Bone marrow (tissue), 2 donors: ENCODE measurements around the gene MAP3K12.
"Not testable (repeated sequence)": the region's sequence is repeated elsewhere in the genome, so short reads cannot be mapped to it uniquely, and the experiment has no call there.

ENCODE experiments used
- DNase-seq, 2 donors: peaks; one replicate each; lab custom pipeline; 2025; lab: John Stamatoyannopoulos, UW

Gene MAP3K12, protein sequence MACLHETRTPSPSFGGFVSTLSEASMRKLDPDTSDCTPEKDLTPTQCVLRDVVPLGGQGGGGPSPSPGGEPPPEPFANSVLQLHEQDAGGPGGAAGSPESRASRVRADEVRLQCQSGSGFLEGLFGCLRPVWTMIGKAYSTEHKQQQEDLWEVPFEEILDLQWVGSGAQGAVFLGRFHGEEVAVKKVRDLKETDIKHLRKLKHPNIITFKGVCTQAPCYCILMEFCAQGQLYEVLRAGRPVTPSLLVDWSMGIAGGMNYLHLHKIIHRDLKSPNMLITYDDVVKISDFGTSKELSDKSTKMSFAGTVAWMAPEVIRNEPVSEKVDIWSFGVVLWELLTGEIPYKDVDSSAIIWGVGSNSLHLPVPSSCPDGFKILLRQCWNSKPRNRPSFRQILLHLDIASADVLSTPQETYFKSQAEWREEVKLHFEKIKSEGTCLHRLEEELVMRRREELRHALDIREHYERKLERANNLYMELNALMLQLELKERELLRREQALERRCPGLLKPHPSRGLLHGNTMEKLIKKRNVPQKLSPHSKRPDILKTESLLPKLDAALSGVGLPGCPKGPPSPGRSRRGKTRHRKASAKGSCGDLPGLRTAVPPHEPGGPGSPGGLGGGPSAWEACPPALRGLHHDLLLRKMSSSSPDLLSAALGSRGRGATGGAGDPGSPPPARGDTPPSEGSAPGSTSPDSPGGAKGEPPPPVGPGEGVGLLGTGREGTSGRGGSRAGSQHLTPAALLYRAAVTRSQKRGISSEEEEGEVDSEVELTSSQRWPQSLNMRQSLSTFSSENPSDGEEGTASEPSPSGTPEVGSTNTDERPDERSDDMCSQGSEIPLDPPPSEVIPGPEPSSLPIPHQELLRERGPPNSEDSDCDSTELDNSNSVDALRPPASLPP

DNA sequence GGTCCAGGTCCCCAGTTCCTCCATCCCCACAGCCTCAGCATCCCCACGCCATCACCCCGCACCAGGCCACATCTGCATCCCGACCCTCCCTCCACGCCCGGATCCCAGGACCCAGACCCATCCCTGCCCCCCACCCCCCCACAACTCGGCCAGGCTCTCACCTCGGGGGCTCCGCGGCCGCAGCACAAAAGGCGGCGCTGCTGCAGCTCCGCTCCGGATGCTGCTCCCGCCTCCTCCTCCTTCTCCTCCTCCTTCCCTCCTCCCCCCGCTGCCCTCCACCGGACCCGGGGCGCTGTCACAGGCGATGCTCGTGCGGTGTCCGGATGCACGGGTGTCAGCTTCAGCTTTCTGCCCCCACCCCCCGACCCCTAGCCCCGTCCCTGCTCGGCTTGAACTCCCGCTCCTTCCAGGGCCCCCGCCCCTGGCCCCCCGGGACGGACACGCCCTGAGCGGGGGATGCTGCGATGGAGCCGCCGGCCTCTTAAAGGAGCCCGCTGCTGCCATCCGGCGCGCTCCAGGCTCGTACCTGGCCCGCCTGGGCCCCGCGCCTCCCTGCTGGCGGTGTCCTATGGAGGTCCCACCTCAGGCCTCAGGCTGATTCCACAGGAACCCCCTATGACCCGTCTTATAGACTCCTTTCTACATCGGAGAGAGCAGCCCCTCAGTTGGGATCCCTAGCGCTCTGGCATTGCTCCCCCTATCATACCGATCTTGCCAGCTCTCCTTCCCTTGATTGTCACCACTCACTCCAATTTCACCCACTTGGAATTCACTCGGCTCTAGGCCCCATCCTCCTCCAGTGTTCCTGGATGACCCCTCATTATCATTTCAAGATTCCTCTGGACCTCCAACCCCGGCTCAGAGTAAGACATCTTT is at the start of gene MAP3K12:
MAP3K12 (minus strand) TSS at position 193 of the 876 bp plus-strand sequence. CDS start 12,067 bp downstream, outside the sequence.
- DNase-seq = peak in 1 of 2 donors; percentile 70

DNA sequence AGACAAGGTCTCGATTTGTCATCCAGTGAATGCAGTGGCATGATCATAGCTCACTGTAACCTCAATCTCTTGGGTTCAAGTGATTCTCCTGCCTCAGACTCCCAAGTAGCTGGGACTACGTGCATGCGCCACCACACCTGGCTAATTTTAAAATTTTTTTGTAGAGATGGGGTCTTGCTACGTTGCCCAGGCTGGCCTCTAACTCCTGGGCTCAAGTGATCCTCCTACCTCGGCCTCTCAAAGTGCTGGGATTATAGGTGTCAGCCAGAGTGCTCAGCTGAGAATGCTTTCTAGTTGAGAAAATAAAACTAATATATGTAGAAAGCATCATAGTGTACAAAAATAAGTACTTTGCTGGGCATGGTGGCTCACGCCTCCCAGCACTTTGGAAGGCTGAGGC is 49.1 kb upstream of the MAP3K12 start:
- DNase-seq = not testable (repeated sequence)

- peak in 1 of 2 donors; percentile 78 for DNase-seq
These were observed 44.3 kb upstream of the MAP3K12 start for GRCh38 chr12:53543539-53543938.

DNA sequence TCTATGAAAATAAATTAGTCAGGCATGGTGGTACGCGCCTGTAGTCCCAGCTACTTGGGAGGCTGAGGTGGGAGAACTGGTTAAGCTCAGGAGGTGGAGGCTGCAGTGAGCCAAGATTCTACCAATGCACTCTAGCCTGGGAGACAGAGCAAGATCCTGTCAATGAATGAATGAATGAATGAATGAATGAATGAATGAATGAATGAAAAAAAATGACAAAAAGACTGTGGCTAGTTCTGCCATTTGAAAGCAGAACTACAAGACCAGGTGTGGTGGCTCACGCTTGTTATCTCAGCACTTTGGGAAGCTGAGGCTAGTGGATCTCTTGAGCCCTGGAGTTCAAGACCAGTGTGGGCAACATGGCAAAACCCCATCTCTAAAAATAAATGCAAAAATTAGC is 40.3 kb upstream of the MAP3K12 start:
- no peak for DNase-seq

DNA sequence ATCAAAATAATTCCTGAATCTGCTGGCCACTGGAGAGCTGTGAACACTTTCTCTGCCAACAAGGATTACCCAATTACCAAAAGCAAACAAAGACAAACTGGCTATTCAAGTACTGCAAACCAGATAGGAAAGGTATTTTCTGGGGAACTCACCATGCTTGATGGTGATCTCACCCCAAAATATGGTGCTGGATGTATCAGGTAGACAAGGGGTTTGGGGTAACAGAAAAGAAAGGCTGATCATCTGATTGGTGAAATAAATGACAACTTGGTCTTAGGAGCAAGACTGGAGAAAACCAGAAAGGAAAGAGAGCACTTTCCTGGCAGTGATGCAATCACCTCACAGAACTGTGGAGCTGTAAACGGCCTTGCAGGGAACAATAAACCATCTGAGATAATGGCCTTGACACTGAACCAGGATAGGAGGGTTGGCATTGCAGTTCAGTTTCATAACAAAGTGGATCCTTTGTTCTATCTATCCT is 39.0 kb upstream of the MAP3K12 start:
- DNase-seq = no peak

DNA sequence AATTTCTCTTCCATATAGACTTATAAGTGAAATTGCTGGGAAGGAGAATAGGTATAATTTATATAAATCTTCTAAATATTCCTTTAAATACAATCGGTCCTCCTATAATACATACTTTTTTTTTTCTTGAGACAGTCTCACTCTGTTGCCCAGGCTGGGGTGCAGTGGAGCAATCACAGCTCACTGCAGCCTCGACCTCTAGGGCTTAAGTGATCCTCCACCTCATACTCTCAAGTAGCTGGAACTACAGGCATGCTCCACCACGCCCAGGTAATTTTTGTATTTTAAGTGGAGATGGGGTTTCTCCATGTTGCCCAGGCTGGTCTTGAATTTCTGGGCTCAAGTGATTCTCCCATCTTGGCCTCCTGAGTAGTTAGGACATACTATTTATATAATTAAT is 37.7 kb upstream of the MAP3K12 start:
- DNase-seq = no peak

DNA sequence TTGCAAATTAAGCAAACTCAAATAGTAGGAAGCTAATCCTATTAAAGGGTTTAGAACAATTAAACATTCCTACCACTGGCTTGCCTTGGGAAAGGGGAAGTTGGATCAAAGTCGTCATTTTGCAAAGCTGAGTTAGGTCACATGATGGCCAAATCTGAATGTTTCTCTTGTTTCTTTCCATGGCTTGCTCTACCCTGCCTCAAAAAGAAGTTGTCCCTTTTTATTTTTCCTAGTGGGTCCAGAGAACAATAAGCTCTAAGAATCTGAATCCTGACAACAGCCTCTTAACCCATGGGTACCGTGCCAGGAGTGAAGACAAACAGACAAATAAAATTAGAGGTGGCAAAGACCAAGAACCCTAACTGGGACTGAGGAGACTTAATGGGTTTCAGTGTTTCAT is 34.2 kb upstream of the MAP3K12 start:
- no peak for DNase-seq

GRCh38 chr12:53532524-53533445 is 33.5 kb upstream of the MAP3K12 start:
- no peak for DNase-seq

DNA sequence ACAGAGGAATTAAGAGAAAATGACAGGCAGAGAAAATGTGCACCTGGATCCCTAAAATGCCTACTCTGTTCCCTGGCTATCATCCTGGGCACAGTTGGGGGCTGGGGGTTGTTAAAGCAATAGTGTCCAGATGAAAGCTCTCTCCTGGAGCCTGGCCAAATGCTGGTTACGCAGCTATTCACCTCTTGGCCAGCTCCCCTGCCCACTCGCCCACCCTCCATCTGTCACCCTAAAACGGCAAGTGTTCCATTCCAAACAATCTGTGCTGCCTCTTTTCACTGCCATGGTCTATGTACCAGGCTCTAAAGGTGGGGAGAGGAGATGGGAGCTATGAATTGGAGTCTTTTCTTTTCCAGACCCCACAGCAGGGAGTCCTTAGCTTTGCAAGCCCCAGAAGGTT is 32.8 kb upstream of the MAP3K12 start:
- no peak for DNase-seq

DNA sequence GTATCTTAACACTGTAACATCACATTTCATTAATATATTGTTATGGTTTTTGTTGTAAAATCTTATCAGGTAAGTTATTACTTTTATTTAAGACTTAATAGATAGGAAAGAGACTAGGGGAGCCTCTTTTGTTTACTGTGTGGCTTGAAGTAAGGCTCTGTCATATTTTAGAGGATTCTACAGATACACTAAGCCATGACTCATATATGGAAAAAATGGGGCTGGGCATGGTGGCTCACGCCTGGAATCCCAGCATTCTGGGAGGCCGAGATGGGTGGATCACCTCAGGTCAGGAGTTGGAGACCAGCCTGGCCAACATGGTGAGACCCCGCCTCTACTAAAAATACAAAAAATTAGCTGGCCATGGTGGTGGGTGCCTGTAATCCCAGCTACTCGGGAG is 31.7 kb upstream of the MAP3K12 start:
- DNase-seq = no peak

GRCh38 chr12:53530061-53530460 is 30.8 kb upstream of the MAP3K12 start:
- no peak for DNase-seq

DNA sequence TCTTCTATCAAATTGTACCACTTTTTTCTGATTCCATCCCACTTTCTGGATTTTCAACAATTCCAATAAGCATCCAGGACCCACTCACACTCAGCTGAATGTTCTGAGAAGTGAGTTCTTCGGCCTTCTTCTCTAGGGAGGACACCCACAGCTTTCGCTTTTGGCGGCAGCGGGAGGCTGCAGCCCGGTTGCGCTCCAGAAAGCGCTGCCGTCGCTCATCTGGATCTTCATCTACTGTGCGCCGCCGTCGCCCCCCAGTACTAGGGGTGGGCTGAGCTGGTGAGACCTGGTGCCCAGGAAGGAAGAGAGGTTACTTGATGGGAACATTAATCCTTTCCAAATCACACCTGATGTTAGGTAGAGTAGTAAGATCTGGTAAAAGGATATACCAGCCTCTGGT is 25.2 kb upstream of the MAP3K12 start:
- DNase-seq = no peak

GRCh38 chr12:53523131-53523530 is 23.9 kb upstream of the MAP3K12 start:
- DNase-seq = no peak

GRCh38 chr12:53518381-53518780 is 19.1 kb upstream of the MAP3K12 start:
- no peak for DNase-seq

DNA sequence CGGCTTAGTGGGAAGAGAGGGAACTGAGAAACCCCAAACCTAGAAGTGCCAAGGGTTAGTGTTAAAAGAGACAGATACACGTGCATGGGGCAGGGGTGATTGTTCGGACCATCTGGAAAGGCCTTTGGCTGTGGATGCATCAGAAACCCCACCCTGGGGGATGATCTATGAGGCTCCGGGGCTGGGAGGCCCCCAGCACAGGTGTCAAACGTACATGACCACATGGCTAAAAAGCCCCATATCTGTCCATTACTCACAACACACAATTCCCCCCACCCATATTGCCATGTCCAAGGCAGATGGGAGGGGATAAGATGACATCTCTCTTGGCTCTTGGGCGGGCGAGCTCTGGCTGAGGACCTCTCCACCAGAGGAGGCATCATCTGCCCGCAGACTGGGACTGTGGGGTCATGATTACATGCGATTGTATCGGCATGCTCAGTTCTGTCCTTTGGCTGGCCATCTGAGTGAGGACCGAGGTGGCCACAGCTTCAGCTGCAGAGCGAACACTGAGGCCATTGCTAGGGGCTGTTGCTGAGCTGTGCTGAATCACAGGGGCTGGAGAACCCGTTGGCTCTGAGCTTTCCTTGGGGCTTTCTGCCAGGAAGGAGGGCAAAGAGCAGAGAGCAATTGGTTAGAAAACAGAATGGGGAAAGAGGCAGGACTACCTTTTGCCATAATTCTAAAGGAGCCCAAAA is 17.6 kb upstream of the MAP3K12 start:
- no peak for DNase-seq

GRCh38 chr12:53515291-53515680 is 16.0 kb upstream of the MAP3K12 start:
- no peak for DNase-seq

DNA sequence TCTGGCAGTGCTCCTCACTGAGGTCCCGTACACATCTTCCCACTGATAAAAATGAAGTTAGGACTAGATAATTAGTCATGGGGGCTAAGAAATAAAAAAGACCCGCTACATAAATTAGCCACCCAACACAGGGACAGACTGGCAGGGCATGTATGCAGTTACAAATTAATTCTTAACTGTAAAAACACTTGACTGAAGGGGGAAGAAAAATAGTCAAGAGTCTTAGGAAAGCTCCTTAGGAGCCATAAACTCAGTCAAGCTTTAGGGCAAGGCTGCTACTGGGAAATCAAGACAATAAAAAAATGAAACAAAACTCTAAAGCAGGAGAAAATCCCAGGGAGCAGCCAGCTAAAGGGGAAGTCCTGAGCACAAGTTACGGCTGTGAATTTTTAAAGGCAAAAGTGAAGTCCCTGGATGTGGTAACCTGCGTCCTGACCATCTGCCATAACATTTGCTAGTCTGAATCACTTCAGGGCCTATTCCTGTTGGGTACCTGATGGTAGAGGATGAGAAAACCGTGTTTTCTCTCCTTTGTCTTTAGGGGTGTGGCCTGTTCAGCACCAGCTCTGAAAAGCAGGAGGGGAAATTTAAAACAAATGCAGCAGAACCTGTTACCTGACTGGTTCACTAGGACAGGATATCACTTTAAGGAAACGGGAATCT is 15.5 kb upstream of the MAP3K12 start:
- no peak for DNase-seq

DNA sequence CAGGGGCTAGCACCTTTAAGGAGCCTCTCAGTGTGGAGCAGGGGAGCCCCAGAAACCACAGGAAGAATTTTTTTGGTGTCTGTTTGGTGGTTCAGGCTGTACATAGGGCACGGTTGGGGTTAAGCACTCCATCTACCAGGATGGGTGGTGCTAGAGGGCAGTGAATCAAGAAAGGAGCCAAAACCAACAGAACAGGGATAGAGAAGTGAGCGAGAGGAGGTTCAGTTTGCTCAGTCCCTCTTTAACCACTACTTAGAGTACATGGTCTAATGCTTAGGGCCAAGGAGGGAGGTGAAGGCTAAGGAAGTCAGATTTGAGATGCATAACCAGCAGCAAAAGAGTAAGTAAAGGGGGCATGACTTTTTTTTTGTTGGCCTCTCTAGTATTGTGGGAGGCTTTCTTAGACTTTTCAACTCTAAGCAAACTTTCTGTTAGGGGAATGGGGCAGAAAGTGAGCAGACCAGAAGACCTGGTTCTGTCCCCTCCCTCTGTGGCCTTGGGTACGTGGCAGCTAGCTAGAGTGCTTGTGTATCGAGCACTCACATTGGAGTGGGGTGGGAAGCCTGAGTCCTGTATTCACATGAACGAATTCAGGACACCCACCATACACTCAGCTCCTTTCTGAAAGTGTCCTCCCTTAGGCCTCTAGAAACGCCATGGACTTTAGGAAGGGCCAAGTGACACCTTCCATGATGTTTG is 14.6 kb upstream of the MAP3K12 start:
- no peak for DNase-seq
